ENCODE measurements around the gene EFHB.
"Not testable (repeated sequence)": the region's sequence is repeated elsewhere in the genome, so short reads cannot be mapped to it uniquely, and the experiment has no call there.

Gene EFHB

GRCh38 chr3:19888428-19889152, 45.4 kb downstream of the EFHB start:
- Histone ChIP-seq H3K27me3 (ENCODE audit: control insufficient read depth in 1 of 2, insufficient read depth in 2 of 2, low read length in 2 of 2) (no peaks in the 10 kb centered on the region), H3K4me3 (ENCODE audit: low read depth in 1 of 2, low read length in 2 of 2) (no peak overlapping the region), H3K9me3 (ENCODE audit: low read length) (no peaks in the 10 kb centered on the region), H3K9ac (ENCODE audit: low read length) (no peak overlapping the region), H3K4me1 (ENCODE audit: insufficient read depth, low read length) (peaks cover 12% of the 10 kb centered on the region), H3K36me3 (ENCODE audit: insufficient read depth, low read length) (no peaks in the 10 kb centered on the region), H3K27ac (ENCODE audit: low read depth, low read length) (peak overlapping the region; percentile 12)

GRCh38 chr3:19887122-19887521, 46.9 kb downstream of the EFHB start:
- peaks cover 12% of the 10 kb centered on the region for H3K4me1 ChIP-seq (ENCODE audit: insufficient read depth, low read length)
- not testable (repeated sequence) for H3K27ac ChIP-seq (ENCODE audit: low read depth, low read length)

GRCh38 chr3:19886404-19886803, 47.6 kb downstream of the EFHB start:
- Histone ChIP-seq H3K9ac (ENCODE audit: low read length) (no peak overlapping the region), H3K36me3 (ENCODE audit: insufficient read depth, low read length) (no peaks in the 10 kb centered on the region), H3K27ac (ENCODE audit: low read depth, low read length) (no peak overlapping the region), H3K4me3 (ENCODE audit: low read depth in 1 of 2, low read length in 2 of 2) (no peak overlapping the region), H3K9me3 (ENCODE audit: low read length) (no peaks in the 10 kb centered on the region), H3K4me1 (ENCODE audit: insufficient read depth, low read length) (peaks cover 12% of the 10 kb centered on the region), H3K27me3 (ENCODE audit: control insufficient read depth in 1 of 2, insufficient read depth in 2 of 2, low read length in 2 of 2) (no peaks in the 10 kb centered on the region)

More at GRCh38 chr3:19887122-19887521, 46.9 kb downstream of the EFHB start:
- not testable (repeated sequence) for H3K9me3 ChIP-seq (ENCODE audit: low read length); H3K27me3 ChIP-seq (ENCODE audit: control insufficient read depth in 1 of 2, insufficient read depth in 2 of 2, low read length in 2 of 2); H3K36me3 ChIP-seq (ENCODE audit: insufficient read depth, low read length); H3K9ac ChIP-seq (ENCODE audit: low read length); H3K4me3 ChIP-seq (ENCODE audit: low read depth in 1 of 2, low read length in 2 of 2)

GRCh38 chr3:19885468-19885867, 48.5 kb downstream of the EFHB start:
- H3K4me3 ChIP-seq (ENCODE audit: low read depth in 1 of 2, low read length in 2 of 2) = no peak overlapping the region
- no peaks in the 10 kb centered on the region for H3K9me3 ChIP-seq (ENCODE audit: low read length)
- H3K9ac ChIP-seq (ENCODE audit: low read length) = no peak overlapping the region
- no peaks in the 10 kb centered on the region for H3K27me3 ChIP-seq (ENCODE audit: control insufficient read depth in 1 of 2, insufficient read depth in 2 of 2, low read length in 2 of 2)
- peaks cover 12% of the 10 kb centered on the region for H3K4me1 ChIP-seq (ENCODE audit: insufficient read depth, low read length)
- no peaks in the 10 kb centered on the region for H3K36me3 ChIP-seq (ENCODE audit: insufficient read depth, low read length)
- no peak overlapping the region for H3K27ac ChIP-seq (ENCODE audit: low read depth, low read length)

- H3K27me3 ChIP-seq (ENCODE audit: control insufficient read depth in 1 of 2, insufficient read depth in 2 of 2, low read length in 2 of 2) = no peaks in the 10 kb centered on the region
- no peak overlapping the region for H3K9ac ChIP-seq (ENCODE audit: low read length)
- no peaks in the 10 kb centered on the region for H3K4me1 ChIP-seq (ENCODE audit: insufficient read depth, low read length)
- no peaks in the 10 kb centered on the region for H3K9me3 ChIP-seq (ENCODE audit: low read length)
- H3K36me3 ChIP-seq (ENCODE audit: insufficient read depth, low read length) = no peaks in the 10 kb centered on the region
- H3K27ac ChIP-seq (ENCODE audit: low read depth, low read length) = no peak overlapping the region
- H3K4me3 ChIP-seq (ENCODE audit: low read depth in 1 of 2, low read length in 2 of 2) = no peak overlapping the region
Observed at GRCh38 chr3:19881852-19882251, 52.2 kb downstream of the EFHB start.

DNA sequence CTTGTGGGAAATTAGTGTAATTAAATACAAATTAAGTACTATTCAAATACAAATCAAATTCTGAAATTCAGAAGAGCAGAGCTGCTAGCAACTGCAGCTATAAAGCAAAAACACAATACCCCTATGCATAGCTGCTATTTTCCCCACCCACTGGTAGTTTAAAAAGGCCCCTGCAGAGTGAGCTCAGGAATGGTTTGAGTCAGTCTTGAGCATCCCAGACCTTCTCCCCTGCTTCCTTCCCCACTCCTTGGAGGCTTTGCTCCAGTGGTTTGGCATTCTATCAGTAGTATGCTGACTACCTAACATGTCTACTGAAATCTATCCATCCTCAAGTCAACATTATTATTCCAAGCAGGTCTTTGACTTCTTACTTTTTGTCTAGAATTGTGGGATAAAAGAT, 53.0 kb downstream of the EFHB start:
- Histone ChIP-seq H3K4me1 (ENCODE audit: insufficient read depth, low read length) (no peaks in the 10 kb centered on the region), H3K9ac (ENCODE audit: low read length) (no peak overlapping the region), H3K27me3 (ENCODE audit: control insufficient read depth in 1 of 2, insufficient read depth in 2 of 2, low read length in 2 of 2) (no peaks in the 10 kb centered on the region), H3K27ac (ENCODE audit: low read depth, low read length) (no peak overlapping the region), H3K4me3 (ENCODE audit: low read depth in 1 of 2, low read length in 2 of 2) (no peak overlapping the region), H3K9me3 (ENCODE audit: low read length) (no peaks in the 10 kb centered on the region), H3K36me3 (ENCODE audit: insufficient read depth, low read length) (no peaks in the 10 kb centered on the region)

GRCh38 chr3:19877656-19878055, 56.4 kb downstream of the EFHB start:
- no peak overlapping the region for H3K4me3 ChIP-seq (ENCODE audit: low read depth in 1 of 2, low read length in 2 of 2)
- no peaks in the 10 kb centered on the region for H3K4me1 ChIP-seq (ENCODE audit: insufficient read depth, low read length)
- no peaks in the 10 kb centered on the region for H3K9me3 ChIP-seq (ENCODE audit: low read length)
- H3K9ac ChIP-seq (ENCODE audit: low read length) = no peak overlapping the region
- no peak overlapping the region for H3K27ac ChIP-seq (ENCODE audit: low read depth, low read length)
- no peaks in the 10 kb centered on the region for H3K27me3 ChIP-seq (ENCODE audit: control insufficient read depth in 1 of 2, insufficient read depth in 2 of 2, low read length in 2 of 2)
- no peaks in the 10 kb centered on the region for H3K36me3 ChIP-seq (ENCODE audit: insufficient read depth, low read length)

DNA sequence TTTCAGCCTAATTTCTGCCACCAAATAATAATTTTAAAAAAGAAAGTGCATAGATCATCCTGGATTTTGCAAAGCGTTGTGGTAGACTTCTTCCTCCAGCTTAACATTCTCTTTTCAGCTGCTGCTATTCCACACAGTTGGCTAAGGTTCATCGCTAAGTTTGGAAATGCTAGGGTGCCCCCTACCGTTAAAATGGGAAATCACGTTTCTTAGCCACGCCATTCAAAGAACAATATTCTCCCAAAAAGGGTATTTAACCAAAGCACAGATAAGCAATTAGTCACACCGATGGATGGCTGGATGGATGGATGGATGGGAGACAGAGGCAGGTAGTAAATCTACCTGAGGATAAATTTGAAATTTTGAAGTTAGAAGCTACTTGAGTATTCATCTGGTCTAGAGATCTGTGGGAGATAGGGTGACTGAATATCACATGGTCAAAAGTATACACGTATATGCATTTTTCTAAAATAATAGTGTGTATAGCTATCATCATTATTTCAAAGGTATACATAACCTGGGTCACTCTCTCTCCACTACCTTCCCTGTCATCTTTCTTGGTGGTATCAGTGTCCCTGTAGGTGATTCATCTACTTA, 67.2 kb downstream of the EFHB start:
- no peaks in the 10 kb centered on the region for H3K36me3 ChIP-seq (ENCODE audit: insufficient read depth, low read length)
- no peaks in the 10 kb centered on the region for H3K9me3 ChIP-seq (ENCODE audit: low read length)
- H3K4me3 ChIP-seq (ENCODE audit: low read depth in 1 of 2, low read length in 2 of 2) = no peak overlapping the region
- H3K4me1 ChIP-seq (ENCODE audit: insufficient read depth, low read length) = peaks cover 7% of the 10 kb centered on the region
- H3K27me3 ChIP-seq (ENCODE audit: control insufficient read depth in 1 of 2, insufficient read depth in 2 of 2, low read length in 2 of 2) = no peaks in the 10 kb centered on the region
- no peak overlapping the region for H3K27ac ChIP-seq (ENCODE audit: low read depth, low read length)
- H3K9ac ChIP-seq (ENCODE audit: low read length) = no peak overlapping the region

DNA sequence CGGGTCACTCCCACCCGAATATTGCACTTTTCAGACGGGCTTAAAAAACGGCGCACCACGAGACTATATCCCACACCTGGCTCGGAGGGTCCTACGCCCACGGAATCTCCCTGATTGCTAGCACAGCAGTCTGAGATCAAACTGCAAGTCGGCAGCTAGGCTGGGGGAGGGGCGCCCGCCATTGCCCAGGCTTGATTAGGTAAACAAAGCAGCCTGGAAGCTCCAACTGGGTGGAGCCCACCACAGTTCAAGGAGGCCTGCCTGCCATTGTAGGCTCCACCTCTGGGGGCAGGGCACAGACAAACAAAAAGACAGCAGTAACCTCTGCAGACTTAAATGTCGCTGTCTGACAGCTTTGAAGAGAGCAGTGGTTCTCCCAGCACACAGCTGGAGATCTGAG, 78.7 kb downstream of the EFHB start:
- H3K4me3 ChIP-seq (ENCODE audit: low read depth in 1 of 2, low read length in 2 of 2); H3K27ac ChIP-seq (ENCODE audit: low read depth, low read length); H3K27me3 ChIP-seq (ENCODE audit: control insufficient read depth in 1 of 2, insufficient read depth in 2 of 2, low read length in 2 of 2); H3K4me1 ChIP-seq (ENCODE audit: insufficient read depth, low read length); H3K9me3 ChIP-seq (ENCODE audit: low read length); H3K36me3 ChIP-seq (ENCODE audit: insufficient read depth, low read length); H3K9ac ChIP-seq (ENCODE audit: low read length): not testable (repeated sequence)

- H3K4me3 ChIP-seq (ENCODE audit: low read depth in 1 of 2, low read length in 2 of 2); H3K36me3 ChIP-seq (ENCODE audit: insufficient read depth, low read length); H3K9me3 ChIP-seq (ENCODE audit: low read length); H3K27me3 ChIP-seq (ENCODE audit: control insufficient read depth in 1 of 2, insufficient read depth in 2 of 2, low read length in 2 of 2); H3K9ac ChIP-seq (ENCODE audit: low read length); H3K27ac ChIP-seq (ENCODE audit: low read depth, low read length); H3K4me1 ChIP-seq (ENCODE audit: insufficient read depth, low read length): not testable (repeated sequence)
Observed at GRCh38 chr3:19846609-19847008, 87.4 kb downstream of the EFHB start.
